ENCODE data around the gene GATA2.
A peak's percentile ranks its signal among the peaks of the same experiment; 100 is the strongest.

The GATA2 gene

GRCh38 chr3:128433837-128434165 lies 59.2 kb downstream of the GATA2 start:
- H3K4me3 ChIP-seq (ENCODE audit: low read length): no peak overlapping the region
- no peak for TF ChIP-seq CTCF (conservative IDR thresholded peaks at IDR 0.05; ENCODE audit: low read length)
- no peak for DNase-seq (ENCODE audit: low read depth)

GRCh38 chr3:128432971-128433836 lies 59.8 kb downstream of the GATA2 start:
- no peak for DNase-seq (ENCODE audit: low read depth)
- no peak for TF ChIP-seq CTCF (conservative IDR thresholded peaks at IDR 0.05; ENCODE audit: low read length)
- no peak overlapping the region for H3K4me3 ChIP-seq (ENCODE audit: low read length)

GRCh38 chr3:128432301-128432970 lies 60.6 kb downstream of the GATA2 start:
- H3K4me3 ChIP-seq (ENCODE audit: low read length): peak overlapping the region; percentile 7; the same call in 1 of the 2 replicates
- no peak for TF ChIP-seq CTCF (conservative IDR thresholded peaks at IDR 0.05; ENCODE audit: low read length)
- DNase-seq (ENCODE audit: low read depth): no peak

- TF ChIP-seq CTCF (conservative IDR thresholded peaks at IDR 0.05; ENCODE audit: low read length): no peak
- DNase-seq (ENCODE audit: low read depth): no peak
- no peak overlapping the region for H3K4me3 ChIP-seq (ENCODE audit: low read length)
These were observed 61.1 kb downstream of the GATA2 start for GRCh38 chr3:128431803-128432300.

- TF ChIP-seq CTCF (conservative IDR thresholded peaks at IDR 0.05; ENCODE audit: low read length): no peak
- H3K4me3 ChIP-seq (ENCODE audit: low read length): no peak overlapping the region
- DNase-seq (ENCODE audit: low read depth): no peak
These were observed 62.3 kb downstream of the GATA2 start for GRCh38 chr3:128430731-128431130.

- DNase-seq (ENCODE audit: low read depth): no peak
- H3K4me3 ChIP-seq (ENCODE audit: low read length): no peak overlapping the region
- TF ChIP-seq CTCF (conservative IDR thresholded peaks at IDR 0.05; ENCODE audit: low read length): no peak
These were observed 62.7 kb downstream of the GATA2 start for GRCh38 chr3:128430301-128430700.

GRCh38 chr3:128429751-128430150 lies 63.2 kb downstream of the GATA2 start:
- no peak for TF ChIP-seq CTCF (conservative IDR thresholded peaks at IDR 0.05; ENCODE audit: low read length)
- no peak overlapping the region for H3K4me3 ChIP-seq (ENCODE audit: low read length)
- DNase-seq (ENCODE audit: low read depth): no peak
